Measurements from ENCODE around the gene JARID2. TPM values are rescaled to one million over a fixed set of nuclear protein-coding genes. Genes with fewer than 3 reads are reported as not detected.
A peak's percentile ranks its signal among the peaks of the same experiment; 100 is the strongest.

Gene JARID2
- total RNA-seq, 6 experiments from 2014 or later = 2.5 to 3.9 (median 3.0) TPM

DNA sequence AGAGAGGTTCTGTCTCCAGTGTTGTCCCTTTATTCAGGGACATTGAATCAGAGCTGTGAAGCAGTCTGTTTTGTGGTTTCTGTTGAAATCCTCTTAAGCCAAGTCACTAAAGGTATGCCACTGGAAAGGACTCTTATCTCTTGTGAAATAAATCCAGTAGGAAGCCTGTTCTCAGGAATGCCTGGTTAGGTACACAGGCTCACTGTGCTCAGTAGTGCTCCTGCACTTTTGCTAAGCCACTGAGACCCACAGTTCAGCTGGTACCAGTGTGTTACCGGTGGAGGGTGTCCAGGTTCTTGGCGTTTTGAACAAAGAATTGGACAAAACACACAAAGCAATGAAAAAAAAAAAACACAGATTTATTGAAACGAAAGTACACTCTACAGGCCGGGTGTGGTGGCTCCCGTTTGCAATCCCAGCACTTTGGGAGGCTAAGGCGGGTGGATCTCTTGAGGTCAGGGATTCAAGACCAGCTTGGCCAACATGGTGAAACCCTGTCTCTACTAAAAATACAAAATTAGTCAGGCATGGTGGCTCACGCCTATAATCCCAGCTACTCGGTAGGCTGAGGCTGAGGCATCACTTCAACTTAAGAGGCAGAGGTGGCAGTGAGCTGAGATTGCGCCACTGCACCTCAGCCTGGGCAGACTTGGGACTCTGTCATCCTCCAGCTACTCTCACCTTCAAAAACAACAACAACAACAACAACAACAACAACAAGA lies 186.1 kb downstream of the JARID2 start:
- 51% methylated on average over 7 of the region's 9 CpGs for WGBS (ENCODE audit: insufficient coverage, low coverage, low lambda C conversion rate, missing lambda C conversion rate)

DNA sequence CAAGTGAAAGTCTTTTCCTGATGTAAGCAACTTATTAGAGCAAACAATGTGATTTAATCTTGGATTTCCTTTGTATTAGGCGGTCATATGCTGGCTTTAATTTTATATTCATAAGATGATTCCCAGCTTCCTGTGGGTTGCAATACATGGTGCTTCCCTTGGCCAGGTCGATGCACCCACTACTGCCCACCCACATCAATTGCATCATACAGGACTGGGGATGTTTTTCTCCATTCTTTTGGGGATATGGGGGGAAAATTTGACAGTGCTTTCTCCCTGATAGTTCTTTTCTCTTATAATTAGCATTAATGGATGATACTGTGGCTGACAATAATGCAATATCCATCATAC lies 187.6 kb downstream of the JARID2 start:
- H3K36me3 ChIP-seq = no peaks in the 10 kb centered on the region
- no peak for TF ChIP-seq POLR2A (IDR thresholded peaks at IDR 0.05)
- TF ChIP-seq, protein P1, sequence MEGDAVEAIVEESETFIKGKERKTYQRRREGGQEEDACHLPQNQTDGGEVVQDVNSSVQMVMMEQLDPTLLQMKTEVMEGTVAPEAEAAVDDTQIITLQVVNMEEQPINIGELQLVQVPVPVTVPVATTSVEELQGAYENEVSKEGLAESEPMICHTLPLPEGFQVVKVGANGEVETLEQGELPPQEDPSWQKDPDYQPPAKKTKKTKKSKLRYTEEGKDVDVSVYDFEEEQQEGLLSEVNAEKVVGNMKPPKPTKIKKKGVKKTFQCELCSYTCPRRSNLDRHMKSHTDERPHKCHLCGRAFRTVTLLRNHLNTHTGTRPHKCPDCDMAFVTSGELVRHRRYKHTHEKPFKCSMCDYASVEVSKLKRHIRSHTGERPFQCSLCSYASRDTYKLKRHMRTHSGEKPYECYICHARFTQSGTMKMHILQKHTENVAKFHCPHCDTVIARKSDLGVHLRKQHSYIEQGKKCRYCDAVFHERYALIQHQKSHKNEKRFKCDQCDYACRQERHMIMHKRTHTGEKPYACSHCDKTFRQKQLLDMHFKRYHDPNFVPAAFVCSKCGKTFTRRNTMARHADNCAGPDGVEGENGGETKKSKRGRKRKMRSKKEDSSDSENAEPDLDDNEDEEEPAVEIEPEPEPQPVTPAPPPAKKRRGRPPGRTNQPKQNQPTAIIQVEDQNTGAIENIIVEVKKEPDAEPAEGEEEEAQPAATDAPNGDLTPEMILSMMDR (IDR thresholded peaks at IDR 0.05) = no peak
- H3K4me1 ChIP-seq = peaks cover 0 to 35% (median 11%) of the 10 kb centered on the region in 4 donors
- WGBS (ENCODE audit: insufficient coverage, low coverage, low lambda C conversion rate, missing lambda C conversion rate) = 25% methylated on average over 1 of the region's 2 CpGs
- no peak overlapping the region for H3K4me3 ChIP-seq
- H3K9me3 ChIP-seq = no peaks in the 10 kb centered on the region
- DNase-seq (no peak), ATAC-seq (no peak)
- no peak overlapping the region for H3K27ac ChIP-seq
- no peaks in the 10 kb centered on the region for H3K27me3 ChIP-seq
- intact Hi-C loops (cut with DNase I) = no loop called here

More for the DNA sequence above, 186.1 kb downstream of the JARID2 start:
- Histone ChIP-seq H3K27me3 (no peaks in the 10 kb centered on the region), H3K4me3 (no peak overlapping the region), H3K36me3 (no peaks in the 10 kb centered on the region), H3K27ac (peak overlapping the region in 1 of 3 donors; percentile 21), H3K9me3 (no peaks in the 10 kb centered on the region), H3K4me1 (peaks cover 0 to 39% (median 11%) of the 10 kb centered on the region in 4 donors)
- no peak for TF ChIP-seq POLR2A (IDR thresholded peaks at IDR 0.05)
- peak; percentile 75 to 77 (median 76) for ATAC-seq
- DNase-seq = no peak
- intact Hi-C loops (cut with DNase I) = no loop called here

DNA sequence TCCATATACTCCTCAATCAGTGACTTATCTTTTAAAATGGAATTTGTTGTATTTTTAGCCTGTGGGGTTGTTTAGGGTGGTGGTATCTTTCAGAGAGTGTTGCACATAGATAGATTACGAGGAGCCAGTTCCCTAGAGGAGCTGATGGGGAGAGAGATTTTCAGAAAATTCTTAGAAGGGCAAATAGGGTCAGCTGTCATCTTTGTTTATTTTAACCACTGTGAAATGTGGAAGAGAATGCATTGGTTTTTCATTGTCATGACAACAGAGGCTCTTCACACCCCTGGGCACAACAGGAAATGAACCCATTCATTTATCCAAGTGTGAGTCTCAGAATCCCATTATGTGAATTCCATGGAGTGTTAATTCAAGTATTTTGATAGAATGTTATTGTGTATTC lies 188.4 kb downstream of the JARID2 start:
- intact Hi-C loops (cut with DNase I) = no loop called here
- no peak for TF ChIP-seq POLR2A (IDR thresholded peaks at IDR 0.05)
- TF ChIP-seq, protein P1 (IDR thresholded peaks at IDR 0.05) = no peak
- DNase-seq (no peak), ATAC-seq (no peak)
- 100% methylated on average over 1 of the region's 1 CpG for WGBS (ENCODE audit: insufficient coverage, low coverage, low lambda C conversion rate, missing lambda C conversion rate)
- Histone ChIP-seq H3K36me3 (no peaks in the 10 kb centered on the region), H3K4me3 (no peak overlapping the region), H3K27me3 (no peaks in the 10 kb centered on the region), H3K27ac (no peak overlapping the region), H3K9me3 (no peaks in the 10 kb centered on the region), H3K4me1 (peaks cover 0 to 31% (median 11%) of the 10 kb centered on the region in 4 donors)

DNA sequence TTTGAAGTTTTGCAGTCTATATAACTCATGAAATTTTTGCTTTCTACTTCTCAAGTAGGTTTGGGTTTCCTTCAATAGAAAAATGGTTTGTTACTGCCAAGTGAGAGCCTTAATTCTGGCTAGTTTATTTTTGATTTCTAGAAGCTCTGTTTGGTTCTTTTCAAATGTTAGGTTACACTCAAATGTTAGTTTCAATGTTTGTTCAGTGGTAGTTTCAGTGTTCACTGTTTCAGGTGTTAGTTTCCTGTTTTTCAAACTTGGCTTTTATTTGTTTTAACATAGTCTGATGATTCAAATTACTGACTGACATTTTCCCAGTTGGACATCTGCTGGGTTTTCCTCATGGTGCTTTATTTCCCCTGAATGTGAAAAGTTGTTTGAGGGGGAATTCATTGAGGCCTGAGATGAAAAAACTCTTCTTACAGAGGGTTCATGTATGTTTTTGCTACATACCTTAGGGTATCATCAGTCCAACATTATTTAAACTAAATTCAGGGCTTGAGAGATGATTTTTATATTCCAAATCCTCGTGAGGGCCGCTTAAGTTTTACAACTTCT lies 189.0 kb downstream of the JARID2 start:
- Histone ChIP-seq H3K27me3 (no peaks in the 10 kb centered on the region), H3K36me3 (no peaks in the 10 kb centered on the region), H3K4me1 (peaks cover 0 to 25% (median 11%) of the 10 kb centered on the region in 4 donors), H3K4me3 (no peak overlapping the region), H3K9me3 (no peaks in the 10 kb centered on the region), H3K27ac (no peak overlapping the region)
- 90% methylated on average over 2 of the region's 2 CpGs for WGBS (ENCODE audit: insufficient coverage, low coverage, low lambda C conversion rate, missing lambda C conversion rate)
- intact Hi-C loops (cut with DNase I) = no loop called here
- ATAC-seq (no peak), DNase-seq (no peak)
- TF ChIP-seq, protein P1 (IDR thresholded peaks at IDR 0.05) = no peak
- TF ChIP-seq POLR2A (IDR thresholded peaks at IDR 0.05) = no peak

DNA sequence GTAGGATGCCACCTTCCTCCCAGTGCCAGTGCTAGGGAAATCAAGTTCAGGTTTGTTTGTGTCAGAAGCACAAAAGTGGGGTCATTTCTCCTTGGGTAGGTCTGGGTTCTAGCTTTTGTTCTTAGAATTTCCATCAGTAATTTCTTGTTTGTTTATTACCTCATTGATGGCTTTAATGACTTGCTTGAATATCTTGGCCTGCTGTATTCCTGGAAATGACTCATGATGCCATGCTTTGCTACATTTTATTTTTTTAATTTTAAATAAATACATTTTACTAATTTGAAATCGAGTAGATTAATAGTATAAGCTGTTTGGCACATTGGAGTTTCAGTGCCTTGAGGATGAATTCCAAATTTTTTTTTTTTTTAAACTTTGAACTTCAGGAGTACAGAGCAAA lies 189.6 kb downstream of the JARID2 start:
- Histone ChIP-seq H3K9me3 (no peaks in the 10 kb centered on the region), H3K27me3 (no peaks in the 10 kb centered on the region), H3K36me3 (no peaks in the 10 kb centered on the region), H3K4me1 (peaks cover 0 to 19% (median 10%) of the 10 kb centered on the region in 4 donors), H3K4me3 (no peak overlapping the region), H3K27ac (no peak overlapping the region)
- WGBS (ENCODE audit: insufficient coverage, low coverage, low lambda C conversion rate, missing lambda C conversion rate) = 52% methylated on average over 1 of the region's 1 CpG
- no peak for ATAC-seq
- no peak for DNase-seq
- intact Hi-C loops (cut with DNase I) = no loop called here
- no peak for TF ChIP-seq POLR2A (IDR thresholded peaks at IDR 0.05)
- TF ChIP-seq, protein P1 (IDR thresholded peaks at IDR 0.05) = no peak
